Panc1 (cell line): ENCODE data around the gene MRPL50.

ENCODE experiments used
- POLR2AphosphoS5 ChIP-seq: IDR thresholded peaks from 2 replicates; pipeline ENCODE4 v1.6.1; 2012; ENCODE audit warnings: mild to moderate bottlenecking, low read depth, low read length, moderate library complexity
- TF ChIP-seq, protein P1 (sequence below): fragments of 450-650 bp; IDR thresholded peaks from 2 replicates; pipeline ENCODE4 v1.5.1; 2017; ENCODE audit warnings: mild to moderate bottlenecking
- TF ChIP-seq, protein P2 (sequence below), 2 experiments: IDR thresholded peaks; 2 replicates each; pipeline ENCODE4 v1.6.1; 2011 to 2012; ENCODE audit warnings: low read depth in 2 of 2, control low read depth in 1 of 2, low read length in 1 of 2, mild to moderate bottlenecking in 1 of 2, moderate library complexity in 1 of 2; ENCODE audit not compliant: insufficient read depth in 1 of 2

DNA sequence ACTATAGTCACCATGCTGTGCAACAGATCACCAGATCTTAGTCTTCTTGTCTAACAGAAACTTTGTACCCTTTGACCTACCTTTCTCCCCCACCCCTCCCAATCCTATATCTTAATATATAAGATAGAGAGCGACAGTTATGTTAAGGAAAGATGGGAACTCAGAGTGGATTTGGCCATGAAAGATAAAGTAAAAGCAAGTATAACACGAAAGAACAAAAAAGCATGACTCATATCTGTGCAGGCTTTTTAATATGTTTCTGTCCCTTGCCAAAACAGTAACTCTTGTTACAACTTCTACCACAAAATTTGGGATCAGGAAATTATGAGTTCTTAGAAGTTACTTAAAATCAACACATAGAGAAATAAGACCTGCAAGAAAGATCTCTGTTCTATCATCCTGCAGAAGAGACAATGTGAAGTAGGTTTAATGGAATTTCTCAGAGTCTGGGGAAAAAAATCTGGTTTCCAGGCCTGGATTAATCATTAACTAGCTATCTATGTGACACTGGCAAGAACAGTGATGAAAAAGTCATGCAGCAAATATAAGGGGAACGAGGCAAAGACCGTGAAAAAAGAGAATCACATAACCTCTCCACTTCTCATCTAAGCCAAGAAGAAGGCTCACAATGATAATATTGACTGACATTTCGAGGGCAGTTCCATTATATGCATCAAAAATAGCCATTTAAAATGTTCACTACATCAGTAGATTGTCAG, 32.2 kb downstream of the MRPL50 start:
- TF ChIP-seq, protein P1, sequence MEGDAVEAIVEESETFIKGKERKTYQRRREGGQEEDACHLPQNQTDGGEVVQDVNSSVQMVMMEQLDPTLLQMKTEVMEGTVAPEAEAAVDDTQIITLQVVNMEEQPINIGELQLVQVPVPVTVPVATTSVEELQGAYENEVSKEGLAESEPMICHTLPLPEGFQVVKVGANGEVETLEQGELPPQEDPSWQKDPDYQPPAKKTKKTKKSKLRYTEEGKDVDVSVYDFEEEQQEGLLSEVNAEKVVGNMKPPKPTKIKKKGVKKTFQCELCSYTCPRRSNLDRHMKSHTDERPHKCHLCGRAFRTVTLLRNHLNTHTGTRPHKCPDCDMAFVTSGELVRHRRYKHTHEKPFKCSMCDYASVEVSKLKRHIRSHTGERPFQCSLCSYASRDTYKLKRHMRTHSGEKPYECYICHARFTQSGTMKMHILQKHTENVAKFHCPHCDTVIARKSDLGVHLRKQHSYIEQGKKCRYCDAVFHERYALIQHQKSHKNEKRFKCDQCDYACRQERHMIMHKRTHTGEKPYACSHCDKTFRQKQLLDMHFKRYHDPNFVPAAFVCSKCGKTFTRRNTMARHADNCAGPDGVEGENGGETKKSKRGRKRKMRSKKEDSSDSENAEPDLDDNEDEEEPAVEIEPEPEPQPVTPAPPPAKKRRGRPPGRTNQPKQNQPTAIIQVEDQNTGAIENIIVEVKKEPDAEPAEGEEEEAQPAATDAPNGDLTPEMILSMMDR: no peak
- TF ChIP-seq, protein P2, sequence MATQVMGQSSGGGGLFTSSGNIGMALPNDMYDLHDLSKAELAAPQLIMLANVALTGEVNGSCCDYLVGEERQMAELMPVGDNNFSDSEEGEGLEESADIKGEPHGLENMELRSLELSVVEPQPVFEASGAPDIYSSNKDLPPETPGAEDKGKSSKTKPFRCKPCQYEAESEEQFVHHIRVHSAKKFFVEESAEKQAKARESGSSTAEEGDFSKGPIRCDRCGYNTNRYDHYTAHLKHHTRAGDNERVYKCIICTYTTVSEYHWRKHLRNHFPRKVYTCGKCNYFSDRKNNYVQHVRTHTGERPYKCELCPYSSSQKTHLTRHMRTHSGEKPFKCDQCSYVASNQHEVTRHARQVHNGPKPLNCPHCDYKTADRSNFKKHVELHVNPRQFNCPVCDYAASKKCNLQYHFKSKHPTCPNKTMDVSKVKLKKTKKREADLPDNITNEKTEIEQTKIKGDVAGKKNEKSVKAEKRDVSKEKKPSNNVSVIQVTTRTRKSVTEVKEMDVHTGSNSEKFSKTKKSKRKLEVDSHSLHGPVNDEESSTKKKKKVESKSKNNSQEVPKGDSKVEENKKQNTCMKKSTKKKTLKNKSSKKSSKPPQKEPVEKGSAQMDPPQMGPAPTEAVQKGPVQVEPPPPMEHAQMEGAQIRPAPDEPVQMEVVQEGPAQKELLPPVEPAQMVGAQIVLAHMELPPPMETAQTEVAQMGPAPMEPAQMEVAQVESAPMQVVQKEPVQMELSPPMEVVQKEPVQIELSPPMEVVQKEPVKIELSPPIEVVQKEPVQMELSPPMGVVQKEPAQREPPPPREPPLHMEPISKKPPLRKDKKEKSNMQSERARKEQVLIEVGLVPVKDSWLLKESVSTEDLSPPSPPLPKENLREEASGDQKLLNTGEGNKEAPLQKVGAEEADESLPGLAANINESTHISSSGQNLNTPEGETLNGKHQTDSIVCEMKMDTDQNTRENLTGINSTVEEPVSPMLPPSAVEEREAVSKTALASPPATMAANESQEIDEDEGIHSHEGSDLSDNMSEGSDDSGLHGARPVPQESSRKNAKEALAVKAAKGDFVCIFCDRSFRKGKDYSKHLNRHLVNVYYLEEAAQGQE (IDR thresholded peaks at IDR 0.05; ENCODE audit: insufficient read depth in 1 of 2, low read depth in 2 of 2, low read length in 1 of 2): no peak
- no peak for TF ChIP-seq POLR2AphosphoS5
